ENCODE data around the gene RPL28. TPM values are rescaled to one million over a fixed set of nuclear protein-coding genes. Genes with fewer than 3 reads are reported as not detected.
A peak's percentile ranks its signal among the peaks of the same experiment; 100 is the strongest.

The RPL28 gene
- total RNA-seq, 2 donors from 2014 or later: 1,672 to 1,902 TPM

GRCh38 chr19:55369653-55370304 is 16.0 kb upstream of the RPL28 start:
- no peak for TF ChIP-seq CTCF (conservative IDR thresholded peaks at IDR 0.05)
- 1 to 2% methylated on average over 23 to 53 of the region's 59 CpGs for WGBS, 2 experiments (ENCODE audit: insufficient coverage in 1 of 2, insufficient read length in 1 of 2)
- Histone ChIP-seq H3K27me3 (ENCODE audit: control insufficient read depth, insufficient read depth, low read length, poor library complexity, severe bottlenecking) (peaks cover 49% of the 10 kb centered on the region), H3K9me3 (ENCODE audit: control insufficient read depth, low read length) (no peaks in the 10 kb centered on the region), H3K9ac (ENCODE audit: extremely low read depth, low read length, poor library complexity, severe bottlenecking) (no peak overlapping the region), H3K4me1 (ENCODE audit: control insufficient read depth, insufficient read depth, low read length) (peaks cover 5% of the 10 kb centered on the region), H3K27ac (ENCODE audit: low read depth, low read length) (no peak overlapping the region), H3K4me3 (ENCODE audit: low read length) (peak overlapping the region; percentile 49), H3K36me3 (ENCODE audit: control insufficient read depth, insufficient read depth, low read length) (no peaks in the 10 kb centered on the region)
- Mint-ChIP-seq H3K4me1 (peaks cover 8% of the 10 kb centered on the region), H3K9me3 (no peaks in the 10 kb centered on the region), H3K36me3 (ENCODE audit: low read depth) (no peaks in the 10 kb centered on the region), H3K27me3 (ENCODE audit: insufficient read depth) (peaks cover 62% of the 10 kb centered on the region), H3K4me3 (peak overlapping the region; percentile 60), H3K27ac (no peak overlapping the region)
- DNase-seq: peak; percentile 95

- no peaks in the 10 kb centered on the region for H3K36me3 Mint-ChIP-seq (ENCODE audit: low read depth)
- no peak for TF ChIP-seq CTCF (conservative IDR thresholded peaks at IDR 0.05)
- H3K27me3 Mint-ChIP-seq (ENCODE audit: insufficient read depth): peaks cover 59% of the 10 kb centered on the region
- 13 to 18% methylated on average over 6 to 26 of the region's 32 CpGs for WGBS, 2 experiments (ENCODE audit: insufficient coverage in 1 of 2, insufficient read length in 1 of 2)
- no peaks in the 10 kb centered on the region for H3K9me3 Mint-ChIP-seq
- peaks cover 8% of the 10 kb centered on the region for H3K4me1 Mint-ChIP-seq
- no peak within 1 kb of the TSS for H3K9ac ChIP-seq (ENCODE audit: extremely low read depth, low read length, poor library complexity, severe bottlenecking)
- peaks cover 49% of the 10 kb centered on the region for H3K27me3 ChIP-seq (ENCODE audit: control insufficient read depth, insufficient read depth, low read length, poor library complexity, severe bottlenecking)
- peak; percentile 70 for DNase-seq
- peaks cover 5% of the 10 kb centered on the region for H3K4me1 ChIP-seq (ENCODE audit: control insufficient read depth, insufficient read depth, low read length)
- H3K27ac Mint-ChIP-seq: no peak within 1 kb of the TSS
- no peaks in the 10 kb centered on the region for H3K36me3 ChIP-seq (ENCODE audit: control insufficient read depth, insufficient read depth, low read length)
- H3K4me3 Mint-ChIP-seq: peak within 1 kb of the TSS; percentile 60
- H3K4me3 ChIP-seq (ENCODE audit: low read length): peak within 1 kb of the TSS; percentile 49
- H3K27ac ChIP-seq (ENCODE audit: low read depth, low read length): no peak within 1 kb of the TSS
- no peaks in the 10 kb centered on the region for H3K9me3 ChIP-seq (ENCODE audit: control insufficient read depth, low read length)
Observed at GRCh38 chr19:55370305-55370988, 15.3 kb upstream of the RPL28 start, which contains the start of gene IL11. TSS of gene IL11 (minus strand) at chr19:55370463. CDS start at chr19:55370310, 153 bp downstream.

- DNase-seq: peak; percentile 67
- peaks cover 51% of the 10 kb centered on the region for H3K27me3 ChIP-seq (ENCODE audit: control insufficient read depth, insufficient read depth, low read length, poor library complexity, severe bottlenecking)
- no peak overlapping the region for H3K4me3 Mint-ChIP-seq
Observed at GRCh38 chr19:55372316-55373081, 13.2 kb upstream of the RPL28 start.

More at GRCh38 chr19:55372316-55373081, 13.2 kb upstream of the RPL28 start:
- no peaks in the 10 kb centered on the region for H3K36me3 ChIP-seq (ENCODE audit: control insufficient read depth, insufficient read depth, low read length)
- peaks cover 5% of the 10 kb centered on the region for H3K4me1 ChIP-seq (ENCODE audit: control insufficient read depth, insufficient read depth, low read length)
- Mint-ChIP-seq H3K36me3 (ENCODE audit: low read depth) (no peaks in the 10 kb centered on the region), H3K9me3 (no peaks in the 10 kb centered on the region), H3K4me1 (peaks cover 14% of the 10 kb centered on the region), H3K27me3 (ENCODE audit: insufficient read depth) (peaks cover 63% of the 10 kb centered on the region), H3K27ac (no peak overlapping the region)
- no peak overlapping the region for H3K4me3 ChIP-seq (ENCODE audit: low read length)
- no peak for TF ChIP-seq CTCF (conservative IDR thresholded peaks at IDR 0.05)
- no peak overlapping the region for H3K9ac ChIP-seq (ENCODE audit: extremely low read depth, low read length, poor library complexity, severe bottlenecking)
- 63 to 66% methylated on average over 17 to 24 of the region's 24 CpGs for WGBS, 2 experiments (ENCODE audit: insufficient coverage in 1 of 2, insufficient read length in 1 of 2)
- H3K27ac ChIP-seq (ENCODE audit: low read depth, low read length): no peak overlapping the region
- no peaks in the 10 kb centered on the region for H3K9me3 ChIP-seq (ENCODE audit: control insufficient read depth, low read length)
